HG02981 (cell line): ENCODE measurements around the gene PPP2R3B.
"Not testable (repeated sequence)": the region's sequence is repeated elsewhere in the genome, so short reads cannot be mapped to it uniquely, and the experiment has no call there.

ENCODE experiments used
- ATAC-seq: cut with Tn5 transposase; IDR thresholded peaks from one replicate; pipeline ENCODE4 v1.9.1; 2021; ENCODE audit warnings: mild to moderate bottlenecking, moderate library complexity; ENCODE audit not compliant: unreplicated experiment

The PPP2R3B gene

DNA sequence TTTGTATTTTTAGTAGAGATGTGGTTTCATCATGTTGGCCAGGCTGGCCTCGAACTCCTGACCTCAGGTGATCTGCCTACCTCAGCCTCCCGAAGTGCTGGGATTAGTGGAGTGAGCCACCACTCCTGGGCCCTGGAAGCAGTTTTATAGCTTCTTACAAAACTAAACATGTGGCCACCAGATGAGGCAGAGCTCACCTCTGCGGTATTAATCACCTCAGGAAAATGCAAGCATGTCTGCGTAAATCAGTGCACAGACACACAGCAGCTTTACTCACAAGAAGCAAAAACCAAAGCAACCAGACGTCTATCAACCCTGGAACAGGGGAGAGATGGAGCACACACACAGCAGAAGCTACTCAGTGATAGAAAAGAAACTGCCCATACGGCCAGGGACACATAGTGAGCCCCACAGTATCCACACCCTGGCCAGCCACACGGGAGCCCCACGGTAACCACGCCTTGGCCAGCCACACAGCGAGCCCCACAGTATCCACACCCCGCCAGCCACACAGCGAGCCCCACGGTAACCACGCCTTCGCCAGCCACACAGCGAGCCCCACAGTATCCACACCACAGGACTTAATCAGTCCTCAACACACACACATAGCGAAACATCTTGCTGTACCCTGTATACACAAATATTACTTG is 30.2 kb downstream of the PPP2R3B start:
- ATAC-seq: no peak

DNA sequence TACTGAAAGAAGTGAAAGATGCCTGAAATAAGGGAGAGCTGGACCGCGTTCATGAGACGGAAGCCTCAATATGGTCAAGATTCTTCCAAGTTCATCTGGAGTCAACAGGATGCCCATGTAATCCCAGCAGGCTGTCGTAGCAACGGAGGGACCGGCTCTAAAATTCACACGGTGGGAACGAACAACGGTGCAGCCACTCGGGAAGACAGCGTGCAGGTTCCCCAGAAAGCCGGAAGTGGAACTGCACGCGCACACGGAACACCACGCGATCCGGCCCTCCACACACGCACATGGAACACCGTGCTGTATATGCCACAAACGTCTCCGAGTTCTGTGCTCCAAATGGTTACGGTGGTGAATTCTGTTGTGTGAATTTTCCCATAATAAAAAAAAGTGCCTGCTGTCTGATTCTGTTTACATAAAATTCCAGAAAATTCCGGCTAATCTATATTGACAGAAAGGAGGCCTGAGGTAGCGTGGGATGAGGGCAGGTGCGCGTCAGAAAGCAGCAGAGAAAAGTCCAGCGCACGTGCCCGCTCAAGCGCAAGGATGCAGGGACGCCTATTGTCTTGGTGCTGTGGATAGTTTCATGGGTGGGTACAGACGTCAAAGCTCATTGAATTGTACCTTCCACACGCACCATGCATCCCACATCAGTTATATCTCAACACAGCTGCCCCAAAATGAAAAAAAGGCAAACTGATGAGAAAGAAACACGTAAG is 31.2 kb downstream of the PPP2R3B start:
- ATAC-seq: no peak

DNA sequence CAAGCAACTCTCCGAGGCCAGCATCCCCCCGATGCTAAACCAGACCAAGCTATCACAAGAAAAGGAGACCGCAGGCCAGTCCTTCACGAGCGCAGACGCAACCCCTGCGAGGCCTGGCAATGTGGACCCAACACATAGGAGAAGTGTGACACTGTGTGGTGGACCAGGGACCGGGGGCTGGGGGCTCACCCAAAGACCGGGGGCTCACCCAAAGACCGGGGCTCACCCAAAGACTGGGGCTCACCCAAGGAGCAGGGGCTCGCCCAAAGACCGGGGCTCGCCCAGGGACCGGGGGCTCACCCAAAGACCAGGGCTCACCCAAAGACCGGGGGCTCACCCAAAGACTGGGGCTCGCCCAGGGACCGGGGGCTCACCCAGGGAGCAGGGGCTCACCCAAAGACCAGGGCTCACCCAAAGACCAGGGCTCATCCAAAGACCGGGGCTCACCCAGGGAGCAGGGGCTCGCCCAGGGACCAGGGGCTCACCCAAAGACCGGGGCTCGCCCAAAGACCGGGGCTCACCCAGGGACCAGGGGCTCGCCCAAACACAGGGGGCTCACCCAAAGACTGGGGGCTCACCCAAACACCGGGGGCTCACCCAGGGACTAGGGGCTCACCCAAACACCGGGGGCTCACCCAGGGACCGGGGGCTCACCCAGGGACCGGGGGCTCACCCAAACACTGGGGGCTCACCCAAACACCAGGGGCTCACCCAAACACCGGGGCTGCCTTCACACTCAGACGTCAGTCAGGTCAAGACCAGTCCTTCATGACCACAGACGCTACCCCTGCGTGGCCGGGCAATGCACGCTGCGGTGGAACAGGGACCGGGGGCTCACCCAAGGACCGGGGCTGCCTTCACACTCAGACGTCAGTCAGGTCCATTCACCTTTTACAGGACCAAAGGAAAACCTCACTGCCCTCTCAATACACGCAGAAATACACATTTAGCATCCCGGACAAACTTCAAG is 32.9 kb downstream of the PPP2R3B start:
- no peak for ATAC-seq

DNA sequence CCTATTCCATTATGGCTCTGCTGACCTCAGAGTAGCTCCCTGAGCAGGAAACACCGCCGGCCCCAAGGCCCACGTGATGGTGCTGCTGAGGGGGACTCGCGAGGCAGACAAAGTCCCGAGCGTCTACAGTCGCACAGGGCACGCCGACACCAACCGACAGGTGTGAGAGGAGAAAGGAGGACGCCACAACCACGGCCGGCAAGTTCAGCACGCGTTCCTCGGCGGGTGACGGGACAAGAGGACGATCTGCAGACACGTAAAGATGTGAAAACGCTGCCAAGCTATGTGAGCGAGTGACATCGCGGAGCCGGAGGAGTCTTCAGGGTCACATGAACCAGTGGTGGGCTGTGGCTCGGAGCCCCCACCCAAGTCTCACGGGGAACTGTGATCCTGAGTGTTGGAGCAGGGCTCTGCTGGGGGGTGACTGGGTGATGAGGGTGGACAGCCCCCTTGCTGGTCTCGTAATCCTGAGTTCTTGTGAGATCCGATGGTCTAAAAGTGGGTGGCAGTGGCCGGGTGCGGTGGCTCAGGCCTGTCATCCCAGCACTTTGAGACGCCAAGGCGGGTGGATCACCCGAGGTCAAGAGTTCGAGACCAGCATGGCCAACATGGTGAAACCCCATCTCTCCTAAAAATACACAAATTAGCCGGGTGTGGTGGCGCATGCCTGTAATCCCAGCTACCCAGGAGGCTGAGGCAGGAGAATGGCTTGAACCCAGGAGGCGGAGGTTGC is 34.0 kb downstream of the PPP2R3B start:
- ATAC-seq: no peak

DNA sequence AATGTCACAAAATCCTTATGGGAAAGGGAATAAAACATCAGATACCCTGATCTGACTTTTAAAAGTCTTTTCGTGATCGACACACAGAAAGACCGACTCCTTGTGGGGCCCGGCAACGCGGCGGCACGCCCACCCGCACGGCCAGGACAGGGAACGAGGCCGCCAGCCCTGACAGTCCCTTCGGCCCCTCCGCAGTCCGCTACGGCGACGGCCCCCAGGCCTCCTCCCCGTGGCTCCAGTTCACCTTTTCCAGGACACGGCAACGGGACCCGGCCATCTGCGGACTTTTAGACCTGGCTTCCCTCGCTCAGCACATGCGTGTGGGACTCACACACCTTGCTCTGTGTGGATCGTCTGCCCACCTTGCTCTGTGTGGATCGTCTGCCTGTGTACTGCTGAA is 34.5 kb downstream of the PPP2R3B start:
- ATAC-seq: no peak

DNA sequence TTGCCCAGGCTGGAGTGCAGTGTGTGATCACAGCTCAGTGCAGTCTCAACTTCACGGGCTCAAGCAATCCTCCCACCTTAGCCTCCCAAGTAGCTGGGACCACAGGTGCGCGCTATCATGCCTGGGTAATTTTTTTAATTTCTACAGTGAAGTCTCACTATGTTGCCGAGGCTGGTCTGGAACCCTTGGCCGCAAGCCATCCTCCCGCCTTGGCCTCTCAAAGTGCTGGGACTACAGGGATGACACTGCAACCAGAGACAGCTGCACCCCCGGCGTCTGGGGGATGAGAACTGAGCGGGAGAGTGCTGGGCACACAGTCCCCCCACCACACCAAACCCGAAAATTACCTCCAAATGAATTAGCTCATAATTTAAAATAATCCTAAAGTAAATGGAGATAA is 35.0 kb downstream of the PPP2R3B start:
- no peak for ATAC-seq

DNA sequence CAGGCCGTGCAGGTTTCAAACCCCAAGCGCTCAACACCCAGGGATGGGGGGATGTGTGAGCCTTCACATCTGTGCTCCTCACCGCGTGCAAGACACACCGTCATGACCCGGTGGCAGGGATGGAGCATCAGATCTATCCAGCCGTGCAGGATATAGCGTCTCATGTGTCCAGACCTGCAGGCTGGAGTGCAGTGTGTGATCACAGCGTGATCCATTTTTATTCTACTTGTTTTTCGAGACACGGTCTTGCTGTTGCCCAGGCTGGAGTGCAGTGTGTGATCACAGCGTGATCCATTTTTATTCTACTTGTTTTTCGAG is 35.4 kb downstream of the PPP2R3B start:
- not testable (repeated sequence) for ATAC-seq

DNA sequence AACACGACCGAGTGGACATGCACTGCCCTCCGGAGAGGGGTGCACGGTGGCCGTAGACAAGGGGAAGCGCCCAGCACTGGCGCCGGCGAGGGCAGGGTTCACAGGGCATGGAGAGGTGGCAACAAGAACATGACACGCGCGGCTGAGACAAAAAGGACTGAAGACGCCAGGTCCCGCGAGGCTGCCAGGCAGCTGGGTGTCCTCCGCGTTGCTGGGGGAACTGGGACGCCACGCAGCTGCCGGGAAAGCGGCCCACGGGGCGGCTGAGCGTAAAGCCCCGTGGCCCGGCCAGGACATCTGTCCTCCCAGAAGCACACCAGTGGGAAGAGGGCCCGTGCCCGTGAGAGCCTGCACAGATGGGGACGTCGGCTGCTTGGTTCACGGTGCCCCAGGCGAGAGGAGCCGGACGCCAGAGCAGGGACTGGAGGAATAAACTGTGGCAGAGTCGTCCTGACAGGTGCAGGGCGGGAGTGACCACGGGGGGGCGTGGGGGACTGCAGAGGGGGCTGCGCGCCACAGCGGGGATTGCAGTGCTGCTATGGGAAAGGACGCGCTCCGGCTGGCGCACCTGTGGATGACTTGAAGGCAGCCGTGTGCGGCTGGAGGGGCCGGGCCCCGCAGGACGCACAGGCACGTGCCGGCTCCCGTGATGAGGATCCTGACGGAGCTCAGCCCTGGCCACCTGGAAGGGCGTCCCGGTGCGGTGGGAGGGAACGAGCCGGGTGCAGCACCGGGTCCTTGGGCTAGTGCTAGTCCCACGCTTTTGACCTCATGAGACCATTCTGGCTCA is 36.0 kb downstream of the PPP2R3B start:
- no peak for ATAC-seq

DNA sequence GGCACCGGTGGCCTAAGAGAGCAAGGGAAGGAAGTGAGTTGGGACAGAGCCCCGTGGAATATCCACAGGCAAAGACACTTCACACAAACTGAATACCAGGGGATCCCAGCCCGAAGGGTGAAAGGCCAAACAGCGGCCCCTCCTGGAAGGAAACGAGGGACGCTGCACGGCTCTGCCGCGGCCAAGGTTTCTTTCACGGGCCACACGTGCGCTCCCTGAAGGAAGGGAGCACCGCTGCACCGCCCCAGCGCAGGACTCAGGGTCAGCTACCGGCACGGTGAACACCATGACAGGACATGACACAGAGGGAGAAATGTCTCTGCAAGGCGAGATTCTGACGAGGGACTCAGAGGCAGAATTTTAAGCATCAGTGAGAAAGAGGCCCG is 36.6 kb downstream of the PPP2R3B start:
- ATAC-seq: no peak

DNA sequence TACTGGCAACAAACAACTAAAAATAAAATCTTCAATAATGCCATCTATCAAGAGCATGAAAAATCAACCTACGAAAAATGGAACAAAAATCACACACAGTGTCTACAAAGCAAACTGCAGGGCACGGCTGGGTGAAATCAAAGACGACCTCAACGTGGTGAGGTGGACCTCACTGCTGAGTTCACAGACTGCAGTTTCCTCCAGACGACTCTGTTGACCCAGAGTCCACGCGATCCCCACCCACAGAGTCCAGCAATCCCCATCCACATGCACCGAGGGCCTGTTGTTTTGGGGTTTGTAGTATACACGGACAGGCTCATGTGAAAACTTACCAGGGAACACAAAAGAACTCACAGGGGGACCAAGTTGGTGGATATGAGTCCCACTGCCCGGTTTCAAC is 37.0 kb downstream of the PPP2R3B start:
- ATAC-seq: no peak

DNA sequence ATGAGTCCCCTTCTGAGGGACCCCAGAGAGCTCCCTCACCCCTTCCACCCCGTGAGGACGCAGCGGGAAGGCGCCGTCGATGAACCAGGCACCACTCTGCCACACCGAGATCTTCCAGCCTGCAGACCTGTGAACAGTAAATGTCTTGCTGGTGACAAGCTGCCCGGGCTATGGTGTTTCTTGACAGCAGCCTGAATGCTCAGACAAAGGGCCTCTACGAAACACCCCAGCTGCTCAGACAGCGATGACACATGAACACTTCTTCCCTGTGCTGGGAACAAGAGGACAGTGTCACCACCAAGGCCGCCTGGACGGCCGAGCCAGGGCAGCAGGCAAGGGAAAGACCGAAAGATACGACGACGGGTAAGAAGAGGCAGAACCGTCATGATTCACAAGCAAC is 37.5 kb downstream of the PPP2R3B start:
- ATAC-seq: no peak

DNA sequence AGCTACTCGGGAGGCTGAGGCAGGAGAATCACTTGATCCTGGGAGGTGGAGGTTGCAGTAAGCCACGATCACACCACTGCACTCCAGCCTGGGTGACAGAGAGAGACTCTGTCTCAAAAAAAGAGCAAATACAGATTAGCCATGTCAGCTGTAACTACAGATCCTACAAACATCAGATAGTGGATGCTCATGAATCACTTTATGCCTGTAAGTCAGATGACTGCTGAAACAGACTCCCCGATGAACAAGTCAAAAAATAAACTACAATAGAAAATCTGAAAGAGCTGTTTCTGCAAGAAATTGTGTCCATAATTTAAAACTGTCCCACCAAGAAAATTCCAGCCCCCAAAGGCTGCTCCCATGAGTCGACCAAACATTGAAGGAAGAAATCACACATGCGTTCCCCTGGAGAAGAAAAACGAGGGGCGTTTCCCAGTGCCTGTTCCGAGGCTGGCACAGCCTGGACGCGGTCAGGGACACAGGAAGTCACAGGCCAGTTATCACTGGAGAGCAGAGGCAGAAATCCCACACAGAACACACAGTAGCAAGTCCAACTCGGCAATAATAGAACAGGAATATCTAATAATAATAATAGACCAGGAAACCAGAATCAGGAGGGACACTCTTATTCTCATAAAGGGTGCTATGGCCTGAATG is 38.1 kb downstream of the PPP2R3B start:
- ATAC-seq: no peak

DNA sequence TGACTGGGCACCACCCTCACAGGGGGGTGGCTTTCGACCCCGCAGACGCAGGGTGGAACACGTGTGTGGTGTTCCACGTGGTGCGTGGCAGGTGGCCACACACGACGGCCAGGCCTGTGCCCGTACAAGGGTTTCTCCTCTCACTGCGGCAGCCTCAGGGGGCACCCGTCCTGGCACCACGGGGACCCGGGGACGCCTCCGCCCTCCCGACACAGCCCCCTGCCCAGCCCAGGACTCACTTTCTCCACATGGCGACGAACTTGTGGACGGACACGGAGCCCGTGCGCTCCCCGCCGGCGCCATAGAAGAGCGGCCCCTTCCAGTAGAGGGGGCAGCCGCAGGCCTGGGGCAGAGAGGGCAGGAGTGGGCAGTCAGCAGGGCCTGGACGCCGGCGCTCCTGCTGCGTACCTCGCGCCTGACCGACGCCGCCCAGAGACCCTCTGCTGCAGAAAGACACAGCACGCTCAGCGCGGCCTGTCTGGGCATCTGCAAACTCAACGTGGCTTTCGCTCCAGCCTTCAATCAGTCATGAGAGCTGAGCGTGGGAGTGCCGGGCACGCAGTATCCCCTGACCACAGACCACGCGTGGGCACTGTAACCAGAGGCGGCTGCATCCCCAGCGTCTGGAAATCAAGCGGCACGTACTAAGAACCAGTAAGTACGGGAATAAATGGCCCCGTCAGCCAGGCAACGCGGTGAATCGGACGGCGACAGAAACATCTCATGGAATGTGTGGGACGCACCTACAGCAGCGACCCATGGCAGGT is 39.2 kb downstream of the PPP2R3B start:
- no peak for ATAC-seq

DNA sequence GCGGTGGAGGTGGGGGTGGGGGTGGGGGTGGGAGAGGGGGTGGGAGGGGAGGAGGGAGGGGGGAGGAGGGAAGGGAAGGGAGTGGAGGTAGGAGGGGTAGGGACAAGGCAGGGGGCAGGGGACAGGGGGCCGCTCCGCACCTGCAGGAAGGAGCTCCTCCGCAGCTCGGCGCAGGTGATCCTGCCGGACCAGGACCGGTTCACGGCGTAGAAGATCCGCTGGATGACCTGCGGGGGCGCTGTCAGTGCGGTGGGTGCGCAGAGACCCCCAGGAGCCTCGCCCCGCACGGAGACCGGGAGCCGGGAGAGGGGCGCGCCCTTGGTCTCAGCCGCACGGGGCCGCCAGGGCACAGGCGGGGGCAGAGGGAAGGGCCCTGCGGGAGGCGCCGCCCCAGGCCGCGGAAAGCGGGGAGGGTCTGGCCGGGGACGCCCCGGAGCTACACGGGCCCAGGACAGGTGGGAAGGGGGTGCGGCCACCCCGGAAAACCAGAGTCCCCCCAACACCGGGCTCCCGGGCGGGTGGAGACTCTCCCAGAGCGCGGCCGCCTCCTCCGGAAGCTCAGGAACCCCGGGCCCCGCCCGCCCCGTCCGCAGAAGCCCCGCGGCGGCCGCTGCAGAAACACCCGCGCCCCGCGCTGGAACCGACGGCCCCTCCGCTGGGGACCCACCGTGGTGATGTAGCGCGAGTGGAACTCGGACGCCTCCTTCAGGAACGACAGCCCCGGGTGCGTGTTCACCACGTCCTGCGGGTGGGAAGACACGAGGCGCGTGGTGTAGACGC is 40.5 kb downstream of the PPP2R3B start:
- no peak for ATAC-seq

DNA sequence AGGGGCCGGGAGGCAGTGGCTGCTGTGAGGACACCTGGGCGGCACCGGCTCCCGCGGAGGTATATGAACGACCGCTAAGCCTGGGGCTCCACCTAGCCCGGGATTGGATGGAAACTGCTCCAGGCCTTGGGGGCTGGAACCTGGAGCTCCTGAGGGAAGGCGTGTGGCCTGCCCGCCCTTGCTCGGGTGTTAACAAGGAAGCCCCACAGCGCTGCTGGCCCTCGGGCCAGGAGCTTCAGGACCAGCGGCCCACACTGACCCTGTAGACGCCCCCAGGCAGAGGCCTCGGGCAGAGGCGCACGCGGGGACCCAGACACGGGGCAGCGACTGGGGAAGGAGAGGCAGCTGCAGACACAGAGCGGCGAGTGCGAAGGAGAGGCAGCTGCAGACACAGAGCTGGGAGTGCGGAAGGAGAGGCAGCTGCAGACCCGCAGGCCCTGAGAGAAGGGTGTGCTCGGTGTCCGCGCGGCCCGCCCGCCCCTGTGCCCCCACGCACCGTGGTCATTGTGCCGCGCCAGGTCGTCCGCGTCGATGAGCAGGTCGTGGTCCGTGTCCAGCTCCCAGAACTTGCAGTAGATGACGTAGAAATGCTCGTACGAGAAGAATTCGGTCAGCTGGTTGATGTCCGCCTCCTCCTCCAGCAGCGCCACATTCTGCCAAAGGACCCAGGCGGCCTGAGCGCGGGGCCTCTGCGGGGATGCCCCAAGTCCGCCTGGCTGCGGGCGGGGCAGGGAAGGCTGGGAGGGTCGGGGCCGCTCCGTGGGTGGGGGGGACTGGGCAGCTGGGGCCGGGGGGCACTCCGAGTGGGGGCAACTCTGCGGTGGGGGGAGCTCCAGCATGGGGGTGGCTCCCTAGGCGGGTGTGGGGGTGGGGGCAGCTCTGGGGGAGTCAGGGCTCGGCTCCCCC is 41.4 kb downstream of the PPP2R3B start:
- ATAC-seq: no peak

DNA sequence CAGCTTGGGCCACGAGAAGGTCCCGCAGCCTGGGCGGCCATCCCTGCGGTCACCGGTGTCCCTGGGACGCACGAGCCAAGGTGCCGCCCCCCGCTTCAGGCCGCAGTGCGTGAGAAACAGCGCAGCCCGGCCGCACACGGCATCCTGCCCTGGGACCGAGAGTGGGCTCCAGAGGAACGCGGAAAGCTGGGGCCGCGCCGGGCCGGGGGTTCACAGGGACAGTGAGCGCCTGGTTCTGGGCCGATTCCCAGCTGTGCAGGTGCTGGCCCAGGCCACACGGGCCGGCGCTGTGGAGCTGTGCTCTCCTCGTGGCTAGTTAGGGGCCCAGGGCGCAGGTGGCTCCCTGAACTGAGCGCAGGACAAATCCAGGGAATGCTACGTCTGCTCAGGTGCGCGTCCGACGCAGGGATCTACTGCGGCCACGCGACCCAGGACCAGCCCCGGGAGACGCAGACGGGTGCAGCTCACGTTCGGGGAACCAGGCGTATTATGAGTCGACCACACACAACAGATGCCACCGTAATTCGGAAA is 42.3 kb downstream of the PPP2R3B start:
- ATAC-seq: no peak

DNA sequence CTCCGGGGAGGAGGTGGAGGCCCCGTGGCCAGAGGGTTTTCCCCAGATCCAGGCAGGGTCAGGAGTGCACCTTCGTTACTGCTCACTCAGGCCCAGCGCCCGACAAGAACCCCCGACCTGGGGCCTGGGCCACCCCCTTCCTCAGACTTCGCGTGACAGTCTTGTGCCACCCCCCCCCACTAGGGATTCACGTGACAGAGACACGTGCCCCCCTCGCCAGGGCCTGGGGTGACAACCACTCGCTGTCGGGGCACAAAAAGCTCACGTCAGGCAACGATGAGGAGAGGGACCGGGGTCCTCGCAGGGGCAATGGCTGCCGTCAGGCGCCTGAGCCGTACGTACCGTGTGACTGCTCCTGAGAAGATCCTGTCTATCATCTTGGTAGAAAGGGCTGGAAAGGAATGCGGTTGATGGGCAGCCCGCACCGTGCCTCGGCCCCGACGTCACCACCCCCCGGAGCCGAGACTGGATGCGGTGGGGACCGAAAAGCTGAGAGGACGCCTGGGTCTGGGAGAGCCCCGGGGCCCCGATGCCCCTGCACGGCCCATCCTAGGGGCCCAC is 45.1 kb downstream of the PPP2R3B start:
- ATAC-seq: no peak
